Esophagus squamous epithelium (tissue), 5 donors: ENCODE data around the gene TRAPPC2L. TPM values are rescaled to one million over a fixed set of nuclear protein-coding genes. Genes with fewer than 3 reads are reported as not detected.

Experiments used
- DNase-seq: peaks from one replicate; lab custom pipeline; 2025; lab: John Stamatoyannopoulos, UW
- H3K27ac ChIP-seq, 4 donors: fragments of 200-600 bp; sonication (generic); one replicate each; pipeline ENCODE4 v1.5.1; 2016 to 2019; ENCODE audit warnings: mild to moderate bottlenecking in 1 of 4
- H3K27me3 ChIP-seq, 4 donors: fragments of 200-600 bp; sonication (generic); 1 replicate in 3 of 4; 2 replicates in 1 of 4; pipeline versions ENCODE4 v1.5.1 to v1.6.0; 2017 to 2021; ENCODE audit warnings: antibody characterized with exemption in 1 of 4
- H3K36me3 ChIP-seq, 3 donors: fragments of 200-600 bp; sonication (generic); one replicate each; pipeline ENCODE4 v1.5.1; 2016 to 2019
- H3K4me1 ChIP-seq, 3 donors: fragments of 200-600 bp; sonication (generic); one replicate each; pipeline ENCODE4 v1.5.1; 2017 to 2019
- H3K4me3 ChIP-seq, 4 donors: fragments of 200-600 bp; sonication (generic); 1 replicate in 3 of 4; 2 replicates in 1 of 4; pipeline ENCODE4 v1.5.1; 2016 to 2019; ENCODE audit warnings: mild to moderate bottlenecking in 2 of 4, moderate library complexity in 1 of 4
- H3K9me3 ChIP-seq, 3 donors: fragments of 200-600 bp; sonication (generic); one replicate each; pipeline ENCODE4 v1.5.1; 2016 to 2019
- POLR2A ChIP-seq, 4 donors: fragments of 450-650 bp; IDR thresholded peaks; one replicate each; pipeline ENCODE4 v1.6.1; 2017; ENCODE audit warnings: antibody characterized with exemption in 4 of 4, mild to moderate bottlenecking in 4 of 4, moderate library complexity in 3 of 4
- WGBS, 2 donors: methylation state at CpG; one replicate each; pipeline ENCODE4 v1.1.5; 2018; 5-methylcytosine and 5-hydroxymethylcytosine counted together
- intact Hi-C: fragments of 100-400 bp; cut with DNase I; formaldehyde crosslinking; loops from one replicate; pipeline ENCODE4 v1.15.0; 2022
- total RNA-seq, 4 donors: library from RNA; depleted of rRNA; stranded (reverse); fragments of >200 nt; gene quantifications; one replicate each; pipeline ENCODE4 v1.1.0, GENCODE V29; 2016
- TF ChIP-seq, protein P1 (sequence below), 6 experiments: fragments of 450-650 bp in 4 of 6; fragments of 200-600 bp in 2 of 6; sonication (generic) in 2 of 6; IDR thresholded peaks; one replicate each; pipeline ENCODE4 v1.5.1; 2016 to 2019; ENCODE audit warnings: antibody characterized with exemption in 6 of 6, mild to moderate bottlenecking in 4 of 6, moderate library complexity in 4 of 6
- donor health status: DM: yes; HTN: yes; CAD: no.

TRAPPC2L gene
- total RNA-seq, 4 donors from 2014 or later: 20.7 to 29.7 (median 24.7) TPM

DNA sequence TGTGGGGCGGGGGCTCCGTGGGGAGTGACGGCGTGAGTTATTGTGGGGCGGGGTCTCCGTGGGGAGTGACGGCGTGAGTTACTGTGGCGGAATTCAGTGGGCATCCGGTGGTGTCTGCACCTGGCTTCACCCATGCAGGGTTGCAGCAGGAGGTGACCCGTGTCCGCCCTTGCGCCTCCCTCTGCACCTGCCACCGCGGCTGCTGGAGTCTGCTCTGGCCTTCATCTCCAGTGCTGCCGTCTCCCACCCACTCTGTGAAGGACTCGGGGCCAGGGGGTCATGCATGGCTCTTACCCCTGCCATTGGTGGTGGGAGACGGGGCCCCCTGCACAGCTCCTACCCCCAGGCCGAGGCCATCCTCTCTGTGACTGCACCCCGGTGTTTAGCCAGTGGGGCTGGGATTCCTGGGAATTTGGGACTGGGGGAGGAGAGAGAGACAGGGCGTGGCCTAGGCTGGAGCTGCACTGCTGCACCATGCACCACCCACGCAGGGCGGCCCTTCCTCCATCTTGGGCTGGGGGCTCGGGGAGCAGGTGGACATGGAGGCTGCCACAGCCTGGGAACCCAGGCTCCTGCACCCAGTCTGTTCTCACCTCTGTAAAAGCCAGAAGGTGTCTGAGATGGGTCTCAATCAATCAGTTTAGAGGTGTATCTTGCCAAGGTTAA lies 10.8 kb downstream of the TRAPPC2L start:
- H3K9me3 ChIP-seq: no peaks in the 10 kb centered on the region
- peaks cover 0 to 13% (median 0%) of the 10 kb centered on the region in 3 donors for H3K4me1 ChIP-seq
- no peak for TF ChIP-seq POLR2A (IDR thresholded peaks at IDR 0.05)
- TF ChIP-seq, protein P1, sequence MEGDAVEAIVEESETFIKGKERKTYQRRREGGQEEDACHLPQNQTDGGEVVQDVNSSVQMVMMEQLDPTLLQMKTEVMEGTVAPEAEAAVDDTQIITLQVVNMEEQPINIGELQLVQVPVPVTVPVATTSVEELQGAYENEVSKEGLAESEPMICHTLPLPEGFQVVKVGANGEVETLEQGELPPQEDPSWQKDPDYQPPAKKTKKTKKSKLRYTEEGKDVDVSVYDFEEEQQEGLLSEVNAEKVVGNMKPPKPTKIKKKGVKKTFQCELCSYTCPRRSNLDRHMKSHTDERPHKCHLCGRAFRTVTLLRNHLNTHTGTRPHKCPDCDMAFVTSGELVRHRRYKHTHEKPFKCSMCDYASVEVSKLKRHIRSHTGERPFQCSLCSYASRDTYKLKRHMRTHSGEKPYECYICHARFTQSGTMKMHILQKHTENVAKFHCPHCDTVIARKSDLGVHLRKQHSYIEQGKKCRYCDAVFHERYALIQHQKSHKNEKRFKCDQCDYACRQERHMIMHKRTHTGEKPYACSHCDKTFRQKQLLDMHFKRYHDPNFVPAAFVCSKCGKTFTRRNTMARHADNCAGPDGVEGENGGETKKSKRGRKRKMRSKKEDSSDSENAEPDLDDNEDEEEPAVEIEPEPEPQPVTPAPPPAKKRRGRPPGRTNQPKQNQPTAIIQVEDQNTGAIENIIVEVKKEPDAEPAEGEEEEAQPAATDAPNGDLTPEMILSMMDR (IDR thresholded peaks at IDR 0.05): no peak
- no peak overlapping the region for H3K4me3 ChIP-seq
- peaks cover 0 to 60% (median 0%) of the 10 kb centered on the region in 4 donors for H3K27me3 ChIP-seq
- no peak overlapping the region for H3K27ac ChIP-seq
- intact Hi-C loops: no loop called here
- H3K36me3 ChIP-seq: peaks cover 0 to 7% (median 2%) of the 10 kb centered on the region in 3 donors
- WGBS, 2 donors: 63% methylated on average over 4 of the region's 24 CpGs; no CpG with 5 or more reads in 1 of the 2 donors
- DNase-seq: no peak

DNA sequence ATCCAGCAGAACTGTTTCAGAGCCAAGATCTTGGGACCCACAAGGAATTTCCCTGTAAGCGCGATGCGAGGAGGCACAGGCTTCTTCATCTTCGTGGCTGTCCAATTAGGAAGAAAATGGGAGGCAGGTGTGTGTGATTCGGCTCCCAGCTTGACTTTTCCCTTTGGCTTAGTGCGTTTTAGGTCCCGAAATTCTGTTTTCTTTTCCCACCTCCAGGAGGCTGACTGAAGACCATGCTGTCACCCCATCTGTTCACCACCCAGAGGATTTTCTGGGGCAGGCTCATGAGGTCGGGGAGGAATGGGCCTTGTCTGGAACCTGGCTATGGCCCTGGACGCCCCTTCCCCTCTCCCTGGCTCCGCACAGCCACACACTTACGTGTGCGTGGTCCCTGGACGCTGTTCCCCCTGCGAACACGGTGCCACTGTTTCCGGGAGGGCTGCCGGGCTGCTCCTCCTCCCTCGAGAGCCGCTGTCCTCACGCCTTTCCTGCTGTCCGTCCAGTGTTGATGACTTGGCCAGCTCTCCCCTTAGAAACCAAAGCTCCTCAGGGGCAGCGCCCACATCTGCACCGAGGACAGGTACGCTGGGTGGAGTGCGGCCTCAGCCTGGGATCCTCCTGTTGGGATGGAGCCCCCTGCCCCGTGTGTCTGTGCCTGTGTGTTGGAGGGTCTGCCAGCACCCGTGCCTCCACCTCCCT lies 12.2 kb downstream of the TRAPPC2L start:
- peaks cover 0 to 70% (median 0%) of the 10 kb centered on the region in 4 donors for H3K27me3 ChIP-seq
- no peaks in the 10 kb centered on the region for H3K36me3 ChIP-seq
- H3K4me1 ChIP-seq: peaks cover 0 to 13% (median 0%) of the 10 kb centered on the region in 3 donors
- no peak overlapping the region for H3K27ac ChIP-seq
- H3K4me3 ChIP-seq: no peak overlapping the region
- no peak for DNase-seq
- TF ChIP-seq, protein P1 (IDR thresholded peaks at IDR 0.05): no peak
- TF ChIP-seq POLR2A (IDR thresholded peaks at IDR 0.05): no peak
- intact Hi-C loops: no loop called here
- no peaks in the 10 kb centered on the region for H3K9me3 ChIP-seq
- WGBS, 2 donors: 68 to 73% methylated on average over 12 to 18 of the region's 27 CpGs

DNA sequence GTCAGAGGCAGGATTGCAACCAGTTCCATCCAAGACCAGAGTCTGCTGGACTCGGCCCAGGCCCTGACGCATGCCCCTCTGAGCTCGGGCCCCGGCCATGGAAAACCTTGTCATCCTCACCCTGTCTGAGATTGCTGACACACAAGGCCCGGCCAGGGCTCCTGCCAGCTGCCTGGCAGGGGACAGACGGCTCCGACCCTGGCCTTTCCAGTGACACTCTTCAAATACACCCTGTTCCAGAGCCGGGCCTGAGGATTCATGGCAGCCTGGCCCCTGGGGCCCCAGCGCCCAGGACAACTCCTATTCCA lies 12.7 kb downstream of the TRAPPC2L start:
- H3K4me1 ChIP-seq: peaks cover 0 to 13% (median 0%) of the 10 kb centered on the region in 3 donors
- H3K36me3 ChIP-seq: no peaks in the 10 kb centered on the region
- intact Hi-C loops: no loop called here
- H3K9me3 ChIP-seq: no peaks in the 10 kb centered on the region
- H3K27me3 ChIP-seq: peaks cover 0 to 70% (median 0%) of the 10 kb centered on the region in 4 donors
- no peak for DNase-seq
- H3K4me3 ChIP-seq: no peak overlapping the region
- 77 to 87% methylated on average over 4 of the region's 9 CpGs for WGBS, 2 donors
- TF ChIP-seq, protein P1 (IDR thresholded peaks at IDR 0.05): no peak
- no peak for TF ChIP-seq POLR2A (IDR thresholded peaks at IDR 0.05)
- H3K27ac ChIP-seq: no peak overlapping the region

DNA sequence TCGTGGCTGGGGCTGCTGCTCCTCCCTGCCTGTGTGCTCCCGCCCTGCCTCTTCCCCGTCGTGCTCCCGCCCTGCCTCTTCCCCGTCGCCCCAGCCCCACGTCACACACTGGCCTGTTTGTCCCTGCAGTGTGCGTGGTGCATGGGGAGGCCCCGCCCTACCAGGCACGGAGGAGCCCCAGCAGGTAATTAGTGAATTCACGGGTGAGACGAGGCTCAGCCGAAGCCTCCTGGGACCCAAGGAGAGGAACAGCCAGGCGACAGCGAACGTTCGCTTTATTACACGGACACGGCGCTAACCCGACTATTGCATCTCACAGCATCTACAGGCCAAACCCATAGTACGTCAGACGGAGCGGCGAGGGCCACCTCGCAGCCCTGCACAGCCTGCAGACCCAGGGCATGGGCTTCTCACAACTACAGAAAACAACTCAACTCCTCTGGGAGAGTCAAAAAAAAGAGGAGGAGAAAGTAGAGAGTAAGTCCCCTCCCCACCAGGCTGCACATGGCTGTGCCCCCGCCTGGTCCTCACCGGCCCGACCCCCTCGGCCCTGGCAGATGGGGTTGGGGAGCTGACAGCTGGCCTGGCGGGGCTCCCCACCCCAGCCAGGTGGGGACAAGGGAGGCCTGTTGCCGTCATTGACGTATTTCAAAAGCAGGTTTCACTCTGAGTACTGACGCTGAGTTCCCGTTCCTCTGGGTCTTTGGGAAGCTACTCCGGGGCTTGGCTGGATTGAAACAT lies 13.9 kb downstream of the TRAPPC2L start:
- TF ChIP-seq, protein P1 (IDR thresholded peaks at IDR 0.05): no peak
- TF ChIP-seq POLR2A (IDR thresholded peaks at IDR 0.05): no peak
- intact Hi-C loops: no loop called here

More for the DNA sequence above, 13.9 kb downstream of the TRAPPC2L start:
- Histone ChIP-seq H3K4me3 (peak overlapping the region in 1 of 4 donors; percentile 45), H3K9me3 (no peaks in the 10 kb centered on the region), H3K27me3 (peaks cover 0 to 70% (median 0%) of the 10 kb centered on the region in 4 donors), H3K36me3 (no peaks in the 10 kb centered on the region), H3K27ac (no peak overlapping the region), H3K4me1 (peaks cover 0 to 13% (median 0%) of the 10 kb centered on the region in 3 donors)
- DNase-seq: no peak
- 29 to 38% methylated on average over 4 to 15 of the region's 37 CpGs for WGBS, 2 donors
